Measurements from ENCODE around the gene ELF3. TPM values are rescaled to one million over a fixed set of nuclear protein-coding genes. Genes with fewer than 3 reads are reported as not detected.
"Not testable (repeated sequence)": the region's sequence is repeated elsewhere in the genome, so short reads cannot be mapped to it uniquely, and the experiment has no call there.

Gene ELF3
- total and polyA plus RNA-seq, 12 donors: 0.06 to 1.4 (median 0.50) TPM; not detected in 3

GRCh38 chr1:202018468-202019234 is 8.3 kb downstream of the ELF3 start:
- H3K27ac ChIP-seq: no peak overlapping the region

GRCh38 chr1:202019235-202019558 is 8.8 kb downstream of the ELF3 start:
- DNase-seq; H3K9me3 ChIP-seq (replicated peaks in 1 of 3); H3K4me1 ChIP-seq (replicated peaks in 1 of 2); H3K36me3 ChIP-seq (replicated peaks in 1 of 2); H3K27me3 ChIP-seq; H3K4me3 ChIP-seq; intact Hi-C loops (cut with DNase I); H3K27ac ChIP-seq: not testable (repeated sequence)
- 80 to 91% (median 86%) methylated on average over 8 of the region's 8 CpGs for WGBS, 4 donors

More at GRCh38 chr1:202018468-202019234, 8.3 kb downstream of the ELF3 start:
- DNase-seq: no peak
- TF ChIP-seq POLR2A (IDR thresholded peaks at IDR 0.05): no peak
- no peak for TF ChIP-seq CTCF (IDR thresholded peaks at IDR 0.05)
- no peak overlapping the region for H3K4me3 ChIP-seq
- no peaks in the 10 kb centered on the region for H3K36me3 ChIP-seq (replicated peaks in 1 of 2)
- H3K9me3 ChIP-seq (replicated peaks in 1 of 3): no peaks in the 10 kb centered on the region
- intact Hi-C loops (cut with DNase I): no loop called here
- no peaks in the 10 kb centered on the region for H3K27me3 ChIP-seq
- WGBS, 4 donors: 69 to 81% (median 73%) methylated on average over 16 to 19 of the region's 19 CpGs
- peaks cover 0 to 5% of the 10 kb centered on the region in 2 donors for H3K4me1 ChIP-seq (replicated peaks in 1 of 2)

GRCh38 chr1:202023001-202023433 is 12.6 kb downstream of the ELF3 start:
- H3K4me3 ChIP-seq: no peak overlapping the region
- no peak for TF ChIP-seq POLR2A (IDR thresholded peaks at IDR 0.05)
- TF ChIP-seq CTCF (IDR thresholded peaks at IDR 0.05): no peak
- no peak for DNase-seq
- no peaks in the 10 kb centered on the region for H3K9me3 ChIP-seq (replicated peaks in 1 of 3)
- no peak overlapping the region for H3K27ac ChIP-seq
- intact Hi-C loops (cut with DNase I): no loop called here
- no peaks in the 10 kb centered on the region for H3K4me1 ChIP-seq (replicated peaks in 1 of 2)
- WGBS, 4 donors: 59 to 79% (median 65%) methylated on average over 6 of the region's 6 CpGs
- H3K36me3 ChIP-seq (replicated peaks in 1 of 2): no peaks in the 10 kb centered on the region
- no peaks in the 10 kb centered on the region for H3K27me3 ChIP-seq

- 74 to 78% (median 76%) methylated on average over 5 of the region's 5 CpGs for WGBS, 4 donors
- TF ChIP-seq CTCF (IDR thresholded peaks at IDR 0.05): no peak
- TF ChIP-seq POLR2A (IDR thresholded peaks at IDR 0.05): no peak
- intact Hi-C loops (cut with DNase I): no loop called here
- H3K9me3 ChIP-seq (replicated peaks in 1 of 3): no peaks in the 10 kb centered on the region
- H3K27ac ChIP-seq: no peak overlapping the region
- H3K4me1 ChIP-seq (replicated peaks in 1 of 2): no peaks in the 10 kb centered on the region
- no peak overlapping the region for H3K4me3 ChIP-seq
- no peak for DNase-seq
- H3K27me3 ChIP-seq: no peaks in the 10 kb centered on the region
- no peaks in the 10 kb centered on the region for H3K36me3 ChIP-seq (replicated peaks in 1 of 2)
Measured at GRCh38 chr1:202029171-202029665, 18.8 kb downstream of the ELF3 start.

- TF ChIP-seq CTCF (IDR thresholded peaks at IDR 0.05): no peak
- TF ChIP-seq POLR2A (IDR thresholded peaks at IDR 0.05): no peak
- H3K4me1 ChIP-seq (replicated peaks in 1 of 2): no peaks in the 10 kb centered on the region
- H3K27me3 ChIP-seq: no peaks in the 10 kb centered on the region
- no peak overlapping the region for H3K4me3 ChIP-seq
- no peaks in the 10 kb centered on the region for H3K36me3 ChIP-seq (replicated peaks in 1 of 2)
- intact Hi-C loops (cut with DNase I): no loop called here
- DNase-seq: no peak
- WGBS, 4 donors: 90 to 96% (median 91%) methylated on average over 2 of the region's 2 CpGs
- H3K9me3 ChIP-seq (replicated peaks in 1 of 3): no peaks in the 10 kb centered on the region
- H3K27ac ChIP-seq: no peak overlapping the region
Measured at GRCh38 chr1:202029727-202030126, 19.3 kb downstream of the ELF3 start.

All from adrenal gland (tissue), 12 donors.